GM11168 (cell line): ENCODE measurements around the gene CPN1.

Experiments
- in situ Hi-C: fragments of 300-500 bp; cut with MboI; formaldehyde crosslinking; loops from one replicate; pipeline ENCODE4 v1.12.0; 2022; ENCODE audit warnings: low sequenced_read_pairs; ENCODE audit not compliant: unreplicated experiment

CPN1 gene

GRCh38 chr10:100004805-100005510, 76.7 kb downstream of the CPN1 start:
- in situ Hi-C loops, result no loop called here

- in situ Hi-C loops, result no loop called here
Observed at GRCh38 chr10:100000109-100000644, 81.5 kb downstream of the CPN1 start.

GRCh38 chr10:99999319-100000108, 82.2 kb downstream of the CPN1 start:
- in situ Hi-C loops, result no loop called here

- in situ Hi-C loops, result no loop called here
Observed at GRCh38 chr10:99998889-99999288, 82.8 kb downstream of the CPN1 start.

GRCh38 chr10:99996671-99997648, 84.7 kb downstream of the CPN1 start:
- in situ Hi-C loops, result no loop called here

- in situ Hi-C loops, result no loop called here
Observed at GRCh38 chr10:99995713-99996112, 86.0 kb downstream of the CPN1 start.

GRCh38 chr10:99995269-99995668, 86.4 kb downstream of the CPN1 start:
- in situ Hi-C loops, result no loop called here

- in situ Hi-C loops, result no loop called here
Observed at GRCh38 chr10:99994801-99995200, 86.9 kb downstream of the CPN1 start.

- in situ Hi-C loops, result no loop called here
Observed at GRCh38 chr10:99993701-99994689, 87.7 kb downstream of the CPN1 start.
